Measurements from ENCODE around the gene DPH5. TPM values are rescaled to one million over a fixed set of nuclear protein-coding genes. Genes with fewer than 3 reads are reported as not detected.
A peak's percentile ranks its signal among the peaks of the same experiment; 100 is the strongest.
"Not testable (repeated sequence)": the region's sequence is repeated elsewhere in the genome, so short reads cannot be mapped to it uniquely, and the experiment has no call there.

DPH5 gene
- total and polyA plus RNA-seq, 2 experiments from 2014 or later, result 35.8 to 39.2 TPM

DNA sequence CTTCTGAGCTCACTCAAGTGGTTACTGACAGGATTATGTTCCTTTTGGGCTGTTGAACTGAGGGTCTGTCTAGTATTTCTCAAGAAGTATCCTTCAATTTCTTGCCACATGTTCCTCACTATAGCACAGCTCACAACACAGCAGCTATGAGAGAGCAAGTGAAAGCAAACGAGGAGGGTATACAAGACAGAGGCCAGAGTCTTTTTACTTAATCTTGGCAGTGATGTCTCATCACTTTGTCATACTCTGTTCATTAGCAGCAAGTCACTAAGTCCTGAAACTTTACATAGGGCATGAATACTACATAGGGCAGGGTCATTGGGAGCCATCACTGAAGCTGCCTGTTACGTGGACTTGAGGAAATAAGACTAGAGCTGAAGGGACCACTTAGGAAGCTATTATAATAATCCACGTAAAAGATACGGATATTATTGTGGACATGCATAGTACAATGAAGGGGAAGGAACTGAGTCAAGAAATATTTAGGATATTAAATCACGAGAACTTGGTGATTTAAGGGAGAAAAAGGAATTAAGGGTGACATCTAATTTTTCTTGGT, 66.0 kb downstream of the DPH5 start:
- Histone ChIP-seq H3K4me1 (ENCODE audit: low read depth) (peaks cover 19% of the 10 kb centered on the region), H3K27ac (peak overlapping the region; percentile 27), H3K4me3 (no peak overlapping the region), H3K9me3 (ENCODE audit: low read depth) (no peaks in the 10 kb centered on the region), H3K27me3 (no peaks in the 10 kb centered on the region), H3K36me3 (peaks cover 7% of the 10 kb centered on the region)
- TF ChIP-seq, protein P1, sequence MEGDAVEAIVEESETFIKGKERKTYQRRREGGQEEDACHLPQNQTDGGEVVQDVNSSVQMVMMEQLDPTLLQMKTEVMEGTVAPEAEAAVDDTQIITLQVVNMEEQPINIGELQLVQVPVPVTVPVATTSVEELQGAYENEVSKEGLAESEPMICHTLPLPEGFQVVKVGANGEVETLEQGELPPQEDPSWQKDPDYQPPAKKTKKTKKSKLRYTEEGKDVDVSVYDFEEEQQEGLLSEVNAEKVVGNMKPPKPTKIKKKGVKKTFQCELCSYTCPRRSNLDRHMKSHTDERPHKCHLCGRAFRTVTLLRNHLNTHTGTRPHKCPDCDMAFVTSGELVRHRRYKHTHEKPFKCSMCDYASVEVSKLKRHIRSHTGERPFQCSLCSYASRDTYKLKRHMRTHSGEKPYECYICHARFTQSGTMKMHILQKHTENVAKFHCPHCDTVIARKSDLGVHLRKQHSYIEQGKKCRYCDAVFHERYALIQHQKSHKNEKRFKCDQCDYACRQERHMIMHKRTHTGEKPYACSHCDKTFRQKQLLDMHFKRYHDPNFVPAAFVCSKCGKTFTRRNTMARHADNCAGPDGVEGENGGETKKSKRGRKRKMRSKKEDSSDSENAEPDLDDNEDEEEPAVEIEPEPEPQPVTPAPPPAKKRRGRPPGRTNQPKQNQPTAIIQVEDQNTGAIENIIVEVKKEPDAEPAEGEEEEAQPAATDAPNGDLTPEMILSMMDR (IDR thresholded peaks at IDR 0.05; ENCODE audit: low read depth, low read length), result no peak
- DNase-seq (ENCODE audit: low read depth in 1 of 2, low spot score in 1 of 2), result no peak

DNA sequence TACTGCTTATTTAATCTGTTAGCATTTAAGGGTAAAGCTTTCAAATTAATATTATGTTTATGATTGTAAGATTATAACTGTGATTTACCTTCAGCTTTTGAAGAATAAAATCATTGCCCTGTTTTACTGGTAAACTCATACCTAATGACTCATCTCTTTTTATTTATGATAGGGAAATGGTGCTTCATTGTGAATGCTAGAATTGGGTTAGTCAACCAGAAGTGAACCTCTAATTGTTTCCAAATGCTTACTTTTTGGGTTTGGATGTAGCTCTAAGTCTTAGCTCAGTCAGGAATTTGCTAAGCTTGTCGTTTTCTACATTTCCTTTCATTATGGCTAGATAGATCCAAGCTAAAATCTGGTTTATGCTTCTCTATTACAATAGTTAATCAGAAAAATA, 70.3 kb downstream of the DPH5 start:
- Histone ChIP-seq H3K4me3 (no peak overlapping the region), H3K36me3 (peaks cover 7% of the 10 kb centered on the region), H3K27ac (no peak overlapping the region), H3K4me1 (ENCODE audit: low read depth) (peaks cover 24% of the 10 kb centered on the region), H3K27me3 (no peaks in the 10 kb centered on the region), H3K9me3 (ENCODE audit: low read depth) (no peaks in the 10 kb centered on the region)
- TF ChIP-seq, protein P1 (IDR thresholded peaks at IDR 0.05; ENCODE audit: low read depth, low read length), result no peak
- DNase-seq (ENCODE audit: low read depth in 1 of 2, low spot score in 1 of 2), result peak in 1 of 2 donors; percentile 60

DNA sequence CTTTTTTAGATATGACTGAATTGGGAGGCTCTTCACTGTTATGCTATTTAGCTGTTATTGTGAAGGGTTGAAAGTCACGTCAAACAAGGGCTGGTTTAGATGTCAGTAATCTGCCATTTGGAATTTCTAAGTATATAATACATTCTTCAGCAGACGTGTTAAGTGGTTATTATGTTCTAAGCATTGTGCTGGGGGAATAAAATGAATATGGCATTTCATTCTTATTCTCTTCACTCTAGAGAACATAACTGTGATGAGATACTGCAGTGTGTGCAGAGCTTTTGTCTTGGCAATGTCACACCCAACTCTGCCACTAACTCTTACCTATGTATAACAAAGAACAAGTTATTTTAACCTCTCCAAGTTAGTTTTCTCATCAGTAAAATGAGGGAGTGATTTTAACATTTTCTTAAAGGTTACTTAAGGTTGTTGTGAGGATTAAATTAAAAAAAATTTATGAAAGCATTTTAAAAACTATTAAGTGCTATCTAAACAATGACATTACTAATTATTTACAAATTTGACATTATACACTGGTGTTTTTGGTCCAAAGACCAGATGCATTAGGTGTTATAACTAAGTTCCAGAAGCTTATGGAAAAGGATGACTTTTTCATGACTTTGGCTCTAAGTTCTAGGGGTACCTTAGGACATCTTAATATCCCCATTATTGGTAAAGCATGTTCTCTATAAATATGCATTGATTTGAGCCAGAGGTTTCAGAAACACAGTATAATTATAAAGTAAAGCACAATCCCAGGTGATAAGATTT, 71.4 kb downstream of the DPH5 start:
- Histone ChIP-seq H3K9me3 (ENCODE audit: low read depth) (no peaks in the 10 kb centered on the region), H3K27me3 (no peaks in the 10 kb centered on the region), H3K36me3 (peaks cover 7% of the 10 kb centered on the region), H3K4me1 (ENCODE audit: low read depth) (peaks cover 23% of the 10 kb centered on the region), H3K27ac (no peak overlapping the region), H3K4me3 (no peak overlapping the region)
- no peak for DNase-seq (ENCODE audit: low read depth in 1 of 2, low spot score in 1 of 2)
- TF ChIP-seq, protein P1 (IDR thresholded peaks at IDR 0.05; ENCODE audit: low read depth, low read length), result no peak

DNA sequence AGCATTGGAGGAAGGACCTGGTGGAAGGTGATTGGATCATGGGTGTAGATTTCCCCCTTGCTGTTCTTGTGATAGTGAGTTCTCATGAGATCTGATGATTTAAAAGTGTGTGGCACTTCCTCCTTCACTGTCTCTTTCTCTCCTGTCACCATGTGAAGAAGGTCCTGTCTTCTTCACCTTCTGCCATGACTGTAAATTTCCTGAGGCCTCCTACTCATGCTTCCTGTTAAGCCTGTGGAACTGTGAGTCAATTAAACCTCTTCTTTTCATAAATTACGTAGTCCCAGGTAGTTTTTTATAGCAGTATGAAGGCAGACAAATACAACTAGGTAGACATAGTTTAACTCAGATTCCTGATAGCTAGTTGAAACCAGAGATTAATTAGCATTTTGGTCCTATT, 72.6 kb downstream of the DPH5 start:
- H3K27ac ChIP-seq; H3K9me3 ChIP-seq (ENCODE audit: low read depth); H3K27me3 ChIP-seq; DNase-seq (ENCODE audit: low read depth in 1 of 2, low spot score in 1 of 2); H3K36me3 ChIP-seq; H3K4me3 ChIP-seq: not testable (repeated sequence)
- H3K4me1 ChIP-seq (ENCODE audit: low read depth), result peaks cover 17% of the 10 kb centered on the region

DNA sequence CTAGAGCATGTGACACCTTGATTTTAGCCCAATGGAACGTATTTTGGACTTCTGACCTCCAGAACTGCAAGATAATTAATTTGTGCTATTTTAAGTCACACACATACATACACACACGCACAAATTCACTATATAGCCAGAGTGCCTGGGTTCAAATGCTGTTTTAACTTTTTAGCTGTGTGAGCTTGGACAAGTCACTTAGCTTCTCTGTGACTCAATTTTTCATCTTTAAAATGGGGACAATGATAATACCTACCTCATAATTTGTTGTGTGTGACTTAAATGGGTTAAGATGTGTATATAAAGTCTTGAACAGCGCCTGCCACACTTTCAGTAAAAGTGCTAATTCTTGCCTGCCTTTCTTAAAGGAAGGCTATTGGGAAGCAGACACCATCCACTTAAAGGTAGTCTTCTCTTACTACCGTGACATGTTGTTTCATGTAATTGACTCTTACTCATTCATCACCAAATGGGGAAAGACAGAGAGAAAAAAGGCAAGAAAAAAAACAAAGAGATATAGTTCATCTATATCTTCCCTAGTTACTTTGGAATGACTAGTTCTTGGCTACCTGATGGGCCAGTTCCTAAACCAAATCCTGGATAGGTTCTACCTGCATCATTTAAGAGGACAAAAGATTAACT, 73.4 kb downstream of the DPH5 start:
- Histone ChIP-seq H3K9me3 (ENCODE audit: low read depth) (no peaks in the 10 kb centered on the region), H3K4me3 (no peak overlapping the region), H3K36me3 (peaks cover 7% of the 10 kb centered on the region), H3K27ac (no peak overlapping the region), H3K27me3 (no peaks in the 10 kb centered on the region), H3K4me1 (ENCODE audit: low read depth) (peaks cover 17% of the 10 kb centered on the region)
- TF ChIP-seq, protein P1 (IDR thresholded peaks at IDR 0.05; ENCODE audit: low read depth, low read length), result no peak
- DNase-seq (ENCODE audit: low read depth in 1 of 2, low spot score in 1 of 2), result no peak

DNA sequence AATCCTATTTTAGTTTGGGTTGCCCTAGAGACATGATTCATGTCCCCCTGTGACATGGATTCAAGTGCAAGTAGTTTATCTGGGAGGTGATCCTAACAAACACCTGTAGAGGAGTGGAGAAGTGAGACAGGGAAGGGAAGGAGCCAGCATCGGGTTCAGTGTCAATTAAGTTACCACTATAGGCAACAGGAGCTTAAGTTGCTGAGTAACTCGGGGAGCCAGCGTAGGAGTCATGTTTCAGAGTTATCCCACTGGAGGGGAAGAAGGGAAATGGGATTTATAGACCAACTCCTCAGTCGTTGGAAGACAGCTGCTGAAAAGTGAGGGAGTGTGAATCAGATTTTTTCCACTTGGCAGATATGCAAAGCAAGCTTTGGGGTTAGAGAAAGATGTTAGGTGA, 74.8 kb downstream of the DPH5 start:
- no peaks in the 10 kb centered on the region for H3K27me3 ChIP-seq
- peaks cover 17% of the 10 kb centered on the region for H3K4me1 ChIP-seq (ENCODE audit: low read depth)

More for the DNA sequence above, 74.8 kb downstream of the DPH5 start:
- H3K36me3 ChIP-seq, result no peaks in the 10 kb centered on the region
- no peaks in the 10 kb centered on the region for H3K9me3 ChIP-seq (ENCODE audit: low read depth)
- H3K27ac ChIP-seq, result peak overlapping the region; percentile 8
- H3K4me3 ChIP-seq, result no peak overlapping the region
- DNase-seq (ENCODE audit: low read depth in 1 of 2, low spot score in 1 of 2), result peak; percentile 25 to 28
- TF ChIP-seq, protein P1 (IDR thresholded peaks at IDR 0.05; ENCODE audit: low read depth, low read length), result no peak

Data from cardiac muscle cell (in vitro differentiated cells and primary cell).